HG03139 (cell line): ENCODE results near the gene SOWAHD.
A peak's percentile ranks its signal among the peaks of the same experiment; 100 is the strongest.
"Not testable (repeated sequence)": the region's sequence is repeated elsewhere in the genome, so short reads cannot be mapped to it uniquely, and the experiment has no call there.

Experiments used
- ATAC-seq: cut with Tn5 transposase; IDR thresholded peaks from one replicate; pipeline ENCODE4 v1.9.1; 2021; ENCODE audit not compliant: unreplicated experiment

Gene SOWAHD

DNA sequence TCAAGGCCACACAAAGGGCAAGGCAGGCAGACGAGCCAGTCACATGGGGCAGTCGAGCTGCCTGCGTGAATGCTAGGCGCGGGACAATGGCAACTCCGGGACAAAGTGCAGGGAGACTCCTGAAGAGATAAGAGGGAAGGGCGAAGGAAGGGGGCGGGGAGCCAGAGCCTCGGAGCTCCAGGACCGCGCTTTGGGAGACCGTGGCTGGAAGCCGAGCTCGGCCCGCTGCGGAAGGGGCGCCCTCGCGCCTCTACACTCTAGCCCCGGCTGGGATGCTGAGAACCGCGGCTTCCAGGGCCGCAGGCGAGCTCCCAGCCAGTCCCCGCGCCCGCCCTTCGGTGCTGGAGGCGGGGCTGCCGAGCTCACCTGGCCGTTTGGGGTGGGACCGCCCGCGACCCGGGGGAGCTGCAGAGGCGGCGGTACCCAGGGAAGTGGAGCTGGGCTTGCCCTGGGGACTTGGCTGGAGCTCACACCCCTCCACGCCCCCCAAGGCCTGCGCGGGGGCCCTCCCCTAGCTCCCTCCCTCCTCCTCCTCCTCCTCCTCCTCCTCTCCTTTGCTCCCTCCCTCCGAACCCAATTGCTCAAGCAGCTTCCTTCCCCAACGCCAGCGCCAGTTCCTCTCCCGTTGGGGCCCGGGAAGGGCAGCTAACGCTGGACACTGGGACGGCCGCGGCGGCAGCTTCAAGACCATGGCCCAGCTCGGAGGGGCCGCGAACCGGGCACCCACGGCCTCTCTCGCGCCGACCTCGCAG is at the start of gene SOWAHD:
Gene SOWAHD, plus strand, starts transcription at position 610 of the 752 bp plus-strand sequence. Its CDS starts 80 bp downstream, at position 690.
- ATAC-seq, result no peak

- ATAC-seq, result no peak
Measured at GRCh38 chrX:119708936-119709335, 49.5 kb upstream of the SOWAHD start.

GRCh38 chrX:119709630-119710029 is 48.8 kb upstream of the SOWAHD start:
- ATAC-seq, result no peak

DNA sequence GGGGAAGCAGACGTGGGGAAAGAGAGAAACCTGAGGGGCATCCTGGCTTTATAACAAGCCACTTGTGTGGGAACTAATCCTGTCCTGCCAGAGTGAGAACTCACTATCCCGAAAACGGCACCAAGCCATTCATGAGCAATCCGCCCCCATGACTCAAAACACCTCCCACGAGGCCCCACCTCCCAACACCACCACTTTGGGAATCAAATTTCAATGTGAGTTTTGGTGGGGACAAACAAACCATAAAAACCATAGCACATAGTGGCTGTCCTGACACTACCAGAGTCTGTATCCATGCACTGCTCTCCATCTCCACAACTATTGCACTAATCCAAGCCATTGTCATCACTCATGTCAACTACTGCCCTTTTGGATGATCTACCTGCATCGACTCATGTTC is 36.9 kb upstream of the SOWAHD start:
- no peak for ATAC-seq

DNA sequence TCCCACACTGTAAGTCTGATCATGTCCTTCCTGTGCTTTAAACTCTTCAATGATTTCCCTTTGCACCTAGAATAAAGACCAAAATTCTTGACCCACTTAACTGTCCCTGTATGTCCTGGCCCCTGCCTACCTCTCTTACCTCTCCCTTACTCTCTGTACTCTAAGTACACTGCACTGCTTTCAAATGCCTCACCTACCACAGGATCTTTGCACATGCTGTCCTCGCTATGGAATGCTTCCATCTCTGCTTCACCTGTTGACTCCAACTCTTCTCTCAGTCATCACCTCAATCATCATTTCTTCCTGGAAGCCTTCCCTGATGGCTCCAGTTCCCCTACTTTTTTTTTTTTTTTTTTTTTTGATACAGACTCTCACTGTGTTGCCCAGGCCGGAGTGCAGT is 36.5 kb upstream of the SOWAHD start:
- no peak for ATAC-seq

DNA sequence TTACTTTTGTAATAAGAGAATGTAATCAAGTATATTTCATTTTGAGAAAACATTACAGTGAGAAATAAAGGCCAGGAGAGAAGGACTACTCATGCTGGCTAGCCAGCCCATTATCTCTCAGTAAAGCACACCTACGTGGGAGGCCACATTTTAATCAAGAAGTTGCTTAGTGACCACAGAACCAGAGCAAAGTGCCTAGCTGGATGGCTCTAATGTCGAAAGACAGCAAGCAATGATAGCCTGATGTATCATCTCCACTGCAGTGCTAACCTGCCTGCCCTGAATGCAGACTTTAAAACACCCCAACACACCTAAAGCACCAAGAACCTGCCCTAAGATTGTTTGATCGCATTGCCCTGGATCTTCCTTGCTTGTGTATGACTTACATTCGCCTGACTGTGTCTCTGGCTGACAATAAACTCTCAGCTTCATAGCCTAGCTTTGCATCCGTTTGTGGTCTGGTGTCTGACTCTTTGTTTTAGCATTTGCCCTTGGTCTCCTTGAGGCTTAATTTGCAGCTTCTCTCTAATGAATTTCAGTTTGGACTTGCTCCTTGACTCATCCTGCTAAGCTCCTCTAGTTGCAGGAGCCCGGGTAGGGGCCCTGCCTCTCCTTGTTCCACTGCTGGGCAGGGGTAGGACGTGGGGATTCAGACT is 31.4 kb upstream of the SOWAHD start:
- ATAC-seq, result no peak

- no peak for ATAC-seq
Measured at GRCh38 chrX:119728487-119728886, 29.9 kb upstream of the SOWAHD start.

GRCh38 chrX:119729408-119730201 is 28.8 kb upstream of the SOWAHD start:
- ATAC-seq, result no peak

GRCh38 chrX:119734897-119735339 is 23.5 kb upstream of the SOWAHD start:
- ATAC-seq, result no peak

GRCh38 chrX:119735467-119735866 is 22.9 kb upstream of the SOWAHD start:
- ATAC-seq, result no peak

- no peak for ATAC-seq
Measured at GRCh38 chrX:119736206-119736764, 22.1 kb upstream of the SOWAHD start.

DNA sequence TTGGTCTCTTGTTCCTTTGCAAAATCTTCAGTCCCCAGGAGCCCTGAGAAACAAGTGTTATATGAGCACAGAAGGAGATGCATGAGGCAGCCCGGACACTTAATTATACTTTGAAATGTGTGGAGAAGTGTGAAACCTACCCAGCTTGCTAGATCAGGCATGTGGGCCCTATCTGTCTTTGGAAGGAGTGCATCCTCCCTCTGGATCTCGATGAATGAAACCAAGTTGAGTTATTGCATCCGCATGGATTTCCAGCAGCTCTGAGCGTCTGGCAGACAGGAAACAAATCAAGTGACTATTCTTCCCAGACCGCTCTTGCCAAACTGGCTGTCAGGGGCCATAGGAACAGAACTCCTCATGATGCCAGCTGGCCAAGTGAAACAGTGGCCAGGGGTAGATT is 19.6 kb upstream of the SOWAHD start:
- ATAC-seq, result no peak

GRCh38 chrX:119745283-119745848 is 13.0 kb upstream of the SOWAHD start:
- no peak for ATAC-seq

GRCh38 chrX:119750131-119750530 is 8.3 kb upstream of the SOWAHD start:
- not testable (repeated sequence) for ATAC-seq

DNA sequence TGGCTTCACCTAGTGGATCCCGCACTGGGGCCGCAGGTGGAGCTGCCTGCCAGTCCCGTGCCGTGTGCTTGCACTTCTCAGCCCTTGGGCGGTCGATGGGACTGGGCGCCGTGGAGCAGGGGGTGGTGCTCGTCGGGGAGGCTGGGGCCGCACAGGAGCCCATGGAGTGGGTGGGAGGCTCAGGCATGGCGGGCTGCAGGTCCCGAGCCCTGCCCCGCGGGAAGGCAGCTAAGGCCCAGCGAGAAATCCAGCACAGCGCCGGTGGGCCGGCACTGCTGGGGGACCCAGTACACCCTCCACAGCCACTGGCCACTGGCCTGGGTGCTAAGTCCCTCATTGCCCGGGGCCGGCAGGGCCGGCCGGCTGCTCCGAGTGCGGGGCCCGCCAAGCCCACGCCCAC is 7.6 kb upstream of the SOWAHD start:
- not testable (repeated sequence) for ATAC-seq

DNA sequence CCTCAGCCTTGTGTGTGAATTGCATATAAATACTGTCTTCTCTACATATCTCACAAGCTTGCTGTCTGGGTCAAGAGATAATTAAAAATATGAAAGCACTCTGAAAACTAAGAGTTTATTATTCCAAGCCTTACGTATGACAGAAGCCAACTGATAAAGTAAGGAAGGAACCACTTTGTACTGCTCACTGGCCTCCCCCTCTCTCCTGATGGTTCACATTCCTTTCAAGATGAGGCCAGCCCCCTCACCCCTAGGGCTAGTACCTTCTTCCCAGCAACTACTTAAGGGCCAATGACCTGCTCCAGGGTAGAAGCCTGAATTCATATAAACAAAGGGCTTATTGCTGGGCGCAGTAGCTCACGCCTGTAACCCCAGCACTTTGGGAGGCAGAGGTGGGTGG is 5.4 kb upstream of the SOWAHD start:
- ATAC-seq, result no peak

- no peak for ATAC-seq
Measured at GRCh38 chrX:119753639-119754257, 4.6 kb upstream of the SOWAHD start.

DNA sequence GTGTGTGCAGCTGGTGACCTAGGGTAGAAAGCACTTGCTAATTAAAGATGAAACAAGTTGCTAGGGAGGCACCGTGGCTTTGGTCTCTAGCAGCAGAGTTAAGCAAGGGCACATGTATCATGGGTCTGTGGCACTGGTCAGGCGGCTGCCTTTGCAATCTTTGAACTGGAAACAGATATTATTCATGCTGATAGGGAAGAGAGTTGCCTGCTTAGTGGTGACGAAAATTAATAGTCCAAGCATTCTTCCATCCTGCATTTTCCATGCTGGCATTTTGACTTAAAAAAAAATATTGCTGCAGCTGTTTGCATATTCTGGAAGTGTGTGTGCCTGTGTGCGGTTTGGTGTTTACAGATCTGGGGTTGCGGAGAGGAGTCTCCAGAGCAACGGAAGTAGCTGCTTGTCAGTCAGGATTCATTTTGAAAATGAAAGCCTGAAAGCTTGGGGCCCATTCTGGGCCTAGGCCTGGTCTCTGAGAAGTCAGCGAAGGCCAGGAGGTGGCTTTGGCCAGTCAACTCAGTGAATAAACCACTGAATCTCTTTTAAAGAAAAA is 2.3 kb upstream of the SOWAHD start:
- peak; percentile 60 for ATAC-seq

DNA sequence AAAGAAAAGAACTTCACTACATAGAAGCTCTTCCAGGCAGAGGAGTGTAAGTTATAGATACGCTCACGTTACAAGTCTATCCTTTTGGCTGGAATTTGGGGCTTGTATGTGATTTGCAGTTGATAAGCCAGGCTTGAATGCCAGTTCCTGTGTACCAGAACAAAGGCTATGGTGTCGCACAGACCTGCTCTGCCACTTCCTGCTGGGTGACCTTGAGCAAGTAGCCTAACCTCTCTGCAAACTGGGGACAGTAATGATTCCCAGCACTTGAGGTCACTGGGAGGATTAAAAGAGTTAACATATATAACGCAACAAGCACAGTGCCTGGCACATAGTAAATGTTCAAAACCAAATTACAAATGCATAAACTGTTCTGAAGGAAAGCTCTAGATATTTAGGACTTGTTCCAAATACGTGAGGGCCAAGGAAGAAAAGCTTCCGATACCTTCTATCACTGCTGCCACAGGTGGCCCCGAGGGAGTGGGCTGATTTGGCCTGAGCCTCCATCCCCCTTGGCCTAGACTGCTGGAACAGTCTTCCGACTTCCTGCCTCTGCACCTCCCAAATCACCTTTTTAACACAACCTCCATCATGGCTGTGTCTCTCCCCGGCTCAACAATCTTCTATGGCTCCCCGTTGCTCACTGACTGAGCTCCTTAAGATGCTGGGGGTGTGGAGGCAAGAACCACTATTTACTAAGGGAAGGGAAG is 1.3 kb upstream of the SOWAHD start:
- no peak for ATAC-seq

DNA sequence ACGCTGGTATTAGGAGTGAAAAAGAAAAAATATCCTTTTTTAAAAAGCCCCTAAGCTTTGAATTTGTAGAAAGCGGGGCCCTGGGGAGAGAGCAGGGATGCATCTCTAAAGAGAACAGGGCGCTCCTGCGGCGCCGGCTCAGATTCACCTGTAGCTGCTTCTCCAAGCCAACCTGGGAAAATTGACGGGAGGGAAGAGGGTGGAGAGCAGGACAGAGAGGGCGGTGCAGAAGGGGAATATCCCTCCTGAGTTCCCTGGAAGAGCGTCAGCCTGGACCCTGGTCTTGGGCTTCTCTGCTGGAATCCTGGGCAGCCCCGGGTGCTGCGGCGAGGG is 776 bp upstream of the SOWAHD start:
- ATAC-seq, result no peak
